Muscle layer of duodenum (tissue), 2 donors: ENCODE measurements around the gene RNH1.

Experiments used
- H3K27ac ChIP-seq: one replicate; pipeline ENCODE4 v1.7.0; 2013; ENCODE audit warnings: mild to moderate bottlenecking, low read length
- H3K27me3 ChIP-seq: one replicate; pipeline ENCODE4 v1.7.0; 2013; ENCODE audit warnings: low read depth, mild to moderate bottlenecking, control low read depth, low read length
- H3K36me3 ChIP-seq, 2 donors: one replicate each; pipeline ENCODE4 v1.7.0; 2013; ENCODE audit warnings: low read length in 2 of 2, control low read depth in 1 of 2, mild to moderate bottlenecking in 1 of 2; ENCODE audit not compliant: insufficient read depth in 2 of 2, control insufficient read depth in 1 of 2
- H3K4me1 ChIP-seq, 2 donors: one replicate each; pipeline ENCODE4 v1.7.0; 2013; ENCODE audit warnings: low read length in 2 of 2, mild to moderate bottlenecking in 2 of 2, control low read depth in 1 of 2, moderate library complexity in 1 of 2; ENCODE audit not compliant: insufficient read depth in 2 of 2, control insufficient read depth in 1 of 2
- H3K4me3 ChIP-seq, 2 donors: one replicate each; pipeline ENCODE4 v1.7.0; 2013; ENCODE audit warnings: low read length in 2 of 2, low read depth in 1 of 2, mild to moderate bottlenecking in 1 of 2
- H3K9me3 ChIP-seq, 2 donors: one replicate each; pipeline ENCODE4 v1.7.0; 2013; ENCODE audit warnings: low read length in 2 of 2, control low read depth in 1 of 2, mild to moderate bottlenecking in 1 of 2; ENCODE audit not compliant: control insufficient read depth in 1 of 2
- donor health status: healthy.

Gene RNH1

DNA sequence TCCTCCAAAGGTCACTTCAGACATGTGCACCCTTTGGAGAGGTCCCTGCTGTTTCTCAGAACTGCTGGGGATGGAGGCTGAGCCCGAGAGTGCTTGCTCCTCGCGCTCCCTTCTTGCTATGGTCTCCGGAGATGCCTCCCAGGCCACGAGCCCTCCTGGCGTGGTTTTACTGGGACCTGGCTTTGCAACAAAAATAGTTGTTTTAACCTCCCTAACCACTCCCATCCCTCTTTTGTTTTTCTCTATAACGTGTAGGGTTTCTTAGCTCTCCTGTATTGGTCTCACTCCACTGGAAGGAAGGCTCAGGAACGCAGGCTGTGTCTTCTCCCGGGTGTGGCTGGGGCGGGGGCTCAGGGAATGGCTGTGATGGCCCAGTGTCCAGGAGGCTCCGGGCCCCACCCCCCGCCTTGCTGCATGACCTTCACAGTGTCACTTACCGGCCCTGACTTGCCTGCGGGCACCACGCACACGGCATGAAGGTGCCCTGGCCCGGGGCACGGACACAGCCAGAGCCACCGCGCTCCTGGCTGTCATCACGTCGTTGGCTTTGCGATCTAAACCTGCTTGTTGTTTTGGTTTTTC lies 51.4 kb downstream of the RNH1 start:
- Histone ChIP-seq H3K27ac (no peak overlapping the region), H3K36me3 (peaks cover 6 to 17% of the 10 kb centered on the region in 2 donors), H3K4me3 (no peak overlapping the region), H3K9me3 (no peaks in the 10 kb centered on the region), H3K27me3 (no peaks in the 10 kb centered on the region), H3K4me1 (peaks cover 6 to 17% of the 10 kb centered on the region in 2 donors)

DNA sequence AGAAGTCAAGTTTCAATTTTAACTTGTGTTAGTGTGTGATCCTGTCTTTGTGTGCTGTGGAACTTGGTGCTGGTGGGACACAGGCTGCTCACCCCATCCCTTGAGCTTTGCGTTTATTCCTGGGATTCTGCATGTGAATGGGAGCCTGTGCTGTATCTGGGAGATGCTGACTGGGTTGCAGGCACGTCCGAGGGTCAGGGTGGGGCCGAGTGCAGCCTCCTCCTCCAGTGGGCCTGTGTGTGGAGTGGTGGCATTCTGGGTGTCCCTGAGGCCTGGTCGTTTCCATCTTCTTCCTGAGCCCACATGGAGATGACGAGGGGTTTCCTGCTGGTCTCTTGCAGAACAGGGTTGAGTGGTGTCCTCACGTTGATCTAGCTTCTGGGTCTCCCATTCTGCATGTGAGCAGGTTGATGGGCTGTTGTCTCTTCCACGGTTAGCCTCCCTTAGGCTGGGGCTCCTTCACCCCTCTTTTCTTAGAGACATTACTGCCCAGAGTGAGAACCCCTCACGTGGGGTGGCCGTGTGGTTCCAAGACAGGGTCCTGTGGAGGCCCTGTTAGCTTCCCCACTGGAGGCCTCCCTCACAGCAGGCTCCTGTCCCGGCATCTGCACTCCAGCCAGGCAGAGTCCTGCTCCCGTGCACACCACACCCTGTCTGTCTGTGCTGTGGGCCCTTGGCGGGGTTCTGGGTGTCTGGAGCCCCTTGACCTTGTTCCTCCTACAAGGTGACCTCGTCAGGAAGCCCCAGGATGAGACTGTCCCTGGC lies 52.1 kb downstream of the RNH1 start:
- H3K4me3 ChIP-seq, result no peak overlapping the region
- no peak overlapping the region for H3K27ac ChIP-seq
- H3K4me1 ChIP-seq, result peaks cover 6 to 17% of the 10 kb centered on the region in 2 donors
- peaks cover 3 to 10% of the 10 kb centered on the region in 2 donors for H3K36me3 ChIP-seq
- H3K9me3 ChIP-seq, result no peaks in the 10 kb centered on the region
- H3K27me3 ChIP-seq, result no peaks in the 10 kb centered on the region

DNA sequence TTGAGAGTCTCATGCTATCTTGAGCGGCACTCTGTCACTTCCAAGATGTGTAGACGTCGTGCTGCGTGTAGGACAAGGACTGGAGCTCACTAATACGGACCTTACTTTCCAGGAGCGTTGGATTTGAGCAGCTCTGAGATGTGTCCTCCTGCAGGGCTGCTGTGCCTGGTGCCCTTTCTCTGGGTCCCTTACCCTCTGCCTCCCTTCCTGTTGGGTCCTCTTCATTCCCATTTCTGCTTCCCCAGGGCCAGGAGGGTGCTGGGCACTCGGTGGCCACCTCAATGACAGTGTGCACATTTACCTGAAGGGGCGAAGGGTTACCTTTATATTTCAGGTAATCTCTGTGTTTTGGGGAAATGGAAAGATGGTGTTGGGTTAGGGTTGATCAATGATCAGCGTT lies 53.0 kb downstream of the RNH1 start:
- H3K4me1 ChIP-seq, result peaks cover 6 to 27% of the 10 kb centered on the region in 2 donors
- no peak overlapping the region for H3K4me3 ChIP-seq
- H3K36me3 ChIP-seq, result peaks cover 3 to 8% of the 10 kb centered on the region in 2 donors
- H3K27ac ChIP-seq, result no peak overlapping the region
- H3K9me3 ChIP-seq, result no peaks in the 10 kb centered on the region
- H3K27me3 ChIP-seq, result no peaks in the 10 kb centered on the region

DNA sequence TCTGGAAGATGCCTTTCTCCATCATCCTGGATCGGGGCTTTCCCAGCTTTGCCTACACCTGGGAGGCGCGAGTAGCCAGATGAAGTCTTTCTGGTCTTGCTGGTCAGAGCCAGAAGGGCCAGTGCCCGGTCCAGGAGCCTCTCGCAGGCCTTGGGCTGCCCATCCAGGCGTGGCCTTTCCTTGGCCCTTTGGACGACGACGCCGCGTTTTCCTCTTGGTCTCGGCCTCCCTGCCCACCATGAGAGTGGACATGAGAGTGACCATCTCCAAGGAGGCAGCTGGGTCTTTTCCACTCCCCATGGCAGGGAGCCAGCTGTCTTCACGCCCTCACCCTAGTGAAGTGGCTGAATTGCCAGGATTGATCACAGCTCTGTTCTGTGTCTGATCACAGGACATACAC lies 53.5 kb downstream of the RNH1 start:
- Histone ChIP-seq H3K36me3 (peaks cover 3 to 8% of the 10 kb centered on the region in 2 donors), H3K4me1 (peaks cover 9 to 32% of the 10 kb centered on the region in 2 donors), H3K27me3 (no peaks in the 10 kb centered on the region), H3K4me3 (no peak overlapping the region), H3K27ac (no peak overlapping the region), H3K9me3 (no peaks in the 10 kb centered on the region)

DNA sequence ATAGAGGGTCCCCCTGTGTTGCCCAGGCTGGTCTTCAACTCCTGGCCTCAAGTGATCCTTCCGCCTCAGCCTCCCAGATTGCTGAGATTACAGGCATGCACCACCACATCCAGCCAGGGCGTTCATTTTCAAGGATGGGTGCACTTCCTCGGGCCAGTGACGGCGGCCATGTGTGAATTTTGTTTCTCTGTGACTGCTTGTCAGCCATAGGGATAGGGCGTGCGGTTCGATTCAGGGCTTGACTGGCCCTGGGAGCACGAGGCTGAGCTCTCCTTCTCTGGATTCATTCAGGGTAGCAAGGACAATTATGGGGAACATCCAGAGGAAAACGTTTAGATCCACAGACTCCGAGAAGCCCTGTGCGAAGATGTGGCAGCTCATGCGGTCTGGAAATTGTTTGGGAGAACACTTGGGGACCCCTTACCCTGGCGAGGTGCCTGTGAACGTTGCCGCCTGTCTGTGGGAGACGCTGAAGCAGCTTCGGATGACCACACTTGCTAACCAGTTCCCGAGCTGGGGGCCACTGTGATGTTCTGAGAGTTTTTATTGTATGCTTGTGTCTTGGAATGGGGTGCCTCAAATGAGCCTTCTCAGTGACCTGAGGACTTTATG lies 54.0 kb downstream of the RNH1 start:
- Histone ChIP-seq H3K36me3 (peaks cover 3 to 8% of the 10 kb centered on the region in 2 donors), H3K9me3 (no peaks in the 10 kb centered on the region), H3K4me1 (peaks cover 11 to 35% of the 10 kb centered on the region in 2 donors), H3K27ac (no peak overlapping the region), H3K4me3 (no peak overlapping the region), H3K27me3 (no peaks in the 10 kb centered on the region)

DNA sequence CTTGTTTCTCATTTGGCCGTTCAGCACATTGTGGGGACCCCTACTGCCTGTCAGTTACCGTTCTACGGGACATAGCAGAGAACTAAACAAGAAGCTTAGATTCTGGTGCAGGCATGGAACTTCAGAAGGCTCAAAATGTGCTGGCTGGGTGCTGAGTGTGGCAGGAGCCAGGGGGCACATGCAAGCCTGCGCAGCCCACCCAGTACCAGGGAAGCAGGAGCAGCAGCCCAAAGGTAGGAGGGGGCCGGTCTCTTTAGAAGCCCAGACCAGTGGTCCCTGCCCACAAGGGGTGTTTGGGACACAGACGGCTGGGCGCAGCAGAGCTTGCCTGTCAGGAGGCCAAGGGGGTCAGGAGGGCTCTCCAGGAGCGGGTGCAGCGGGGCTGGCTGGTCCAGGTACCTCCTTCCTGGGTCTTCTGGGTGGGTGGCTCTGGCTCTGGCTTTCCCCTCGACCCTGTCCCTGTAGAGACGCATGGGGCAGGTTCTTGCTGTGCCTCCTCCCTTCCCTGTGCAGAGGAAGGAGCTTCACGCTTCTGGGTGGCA lies 54.8 kb downstream of the RNH1 start:
- Histone ChIP-seq H3K27ac (no peak overlapping the region), H3K27me3 (no peaks in the 10 kb centered on the region), H3K4me3 (no peak overlapping the region), H3K36me3 (peaks cover 3 to 8% of the 10 kb centered on the region in 2 donors), H3K4me1 (peaks cover 11 to 35% of the 10 kb centered on the region in 2 donors), H3K9me3 (no peaks in the 10 kb centered on the region)

DNA sequence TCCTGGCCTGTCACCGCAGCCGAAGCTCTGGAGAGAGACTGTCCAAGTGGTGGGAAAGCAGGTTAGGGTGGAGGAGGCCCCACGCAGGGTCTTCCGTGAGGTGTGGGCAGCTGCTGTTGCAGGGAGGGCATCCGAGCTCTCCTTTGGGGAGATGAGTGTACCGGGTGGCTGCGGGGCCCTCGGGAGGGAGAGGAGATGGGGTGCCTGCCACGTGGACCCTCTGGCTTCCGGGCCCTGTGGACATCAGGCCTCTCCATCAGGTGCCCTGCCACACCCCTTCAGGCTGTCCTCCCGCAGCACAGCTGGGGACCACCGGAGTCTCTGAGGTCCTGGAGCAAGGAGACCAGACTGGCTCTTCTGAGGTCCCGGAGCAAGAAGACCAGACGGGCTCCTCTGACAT lies 55.3 kb downstream of the RNH1 start:
- Histone ChIP-seq H3K9me3 (no peaks in the 10 kb centered on the region), H3K4me3 (peak overlapping the region in 1 of 2 donors; percentile 82), H3K27me3 (no peaks in the 10 kb centered on the region), H3K4me1 (peaks cover 11 to 35% of the 10 kb centered on the region in 2 donors), H3K36me3 (peaks cover 3 to 8% of the 10 kb centered on the region in 2 donors), H3K27ac (no peak overlapping the region)

DNA sequence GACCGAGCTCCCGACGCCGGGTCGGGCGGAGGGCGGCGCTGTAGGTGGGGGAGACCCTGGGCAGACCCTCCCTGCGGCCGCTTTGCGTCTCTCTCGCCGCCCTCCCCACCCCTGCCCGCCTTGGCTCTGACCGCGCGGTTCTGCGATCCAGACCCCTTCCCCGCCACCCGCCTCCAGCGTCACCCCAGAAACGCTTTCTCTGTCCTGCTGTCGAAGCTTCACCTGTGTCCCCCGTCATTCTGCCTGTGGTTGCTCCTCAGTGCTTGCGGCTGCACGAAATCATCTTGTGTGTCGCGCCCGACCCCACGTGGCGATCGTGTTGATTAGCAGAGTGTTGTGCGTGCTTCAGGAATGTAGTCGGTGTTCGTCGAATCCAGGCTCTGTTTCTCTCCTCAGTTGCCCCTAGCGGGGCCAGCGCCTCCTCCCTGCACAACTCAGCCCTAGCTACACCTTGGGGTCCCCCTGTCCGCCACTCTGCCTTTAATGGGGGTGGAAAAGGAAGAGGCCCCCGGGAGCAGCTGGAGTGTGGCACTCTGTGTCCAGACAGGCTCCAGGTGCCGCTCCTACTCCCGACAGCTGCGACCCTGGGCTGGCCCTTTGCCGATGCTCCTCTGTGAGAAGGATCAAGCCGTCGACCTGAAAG lies 56.1 kb downstream of the RNH1 start:
- Histone ChIP-seq H3K4me3 (peak overlapping the region; percentile 66 to 82), H3K4me1 (peaks cover 11 to 35% of the 10 kb centered on the region in 2 donors), H3K27ac (no peak overlapping the region), H3K9me3 (no peaks in the 10 kb centered on the region), H3K36me3 (peaks cover 3 to 8% of the 10 kb centered on the region in 2 donors), H3K27me3 (no peaks in the 10 kb centered on the region)

DNA sequence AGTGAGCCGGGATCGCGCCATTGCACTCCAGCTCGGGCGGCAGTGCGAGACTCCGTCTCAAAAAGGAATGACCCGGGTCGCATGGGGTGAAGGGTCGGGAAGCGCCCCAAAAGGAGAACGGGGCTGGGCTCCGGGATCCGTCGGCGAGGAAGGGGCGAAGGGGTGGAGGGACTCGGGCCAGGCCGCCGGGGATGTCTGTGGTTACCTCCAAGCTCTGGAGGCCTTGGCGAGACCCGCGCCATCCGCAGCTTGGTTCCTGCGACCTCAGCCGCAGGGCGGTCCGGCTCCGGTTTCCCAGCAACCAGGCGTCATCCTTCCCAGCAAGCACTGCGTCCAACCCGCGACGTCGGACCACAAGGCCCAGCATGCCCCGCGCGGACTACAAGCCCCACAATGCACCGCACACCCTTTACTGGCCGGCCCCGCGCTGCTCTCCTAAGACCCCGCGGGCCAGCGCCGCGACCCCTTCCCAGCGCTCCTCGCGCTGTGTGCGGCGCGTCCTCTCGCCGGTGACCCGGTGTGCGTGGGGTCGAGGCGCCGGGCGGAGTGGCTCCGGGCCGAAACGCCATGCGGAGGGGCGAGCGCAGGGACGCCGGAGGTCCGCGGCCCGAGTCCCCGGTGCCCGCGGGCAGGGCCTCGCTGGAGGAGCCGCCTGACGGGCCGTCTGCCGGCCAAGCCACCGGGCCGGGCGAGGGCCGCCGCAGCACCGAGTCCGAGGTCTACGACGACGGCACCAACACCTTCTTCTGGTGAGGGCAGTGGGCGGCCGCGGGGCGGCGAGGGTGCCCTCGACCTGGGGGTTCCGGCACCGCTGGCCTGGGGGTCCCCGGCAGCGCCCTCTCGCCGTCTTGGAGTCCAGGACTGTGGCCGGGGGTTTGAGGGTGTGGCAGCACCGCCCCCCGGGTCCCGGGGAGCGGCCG lies 56.9 kb downstream of the RNH1 start, which contains the start of gene PTDSS2:
Gene PTDSS2, plus strand, starts transcription at position 391 of the 920 bp plus-strand sequence. Its CDS starts 177 bp downstream, at position 568.
- H3K27ac ChIP-seq, result peak within 1 kb of the TSS; percentile 23
- H3K36me3 ChIP-seq, result peaks cover 3 to 8% of the 10 kb centered on the region in 2 donors
- H3K4me3 ChIP-seq, result peak within 1 kb of the TSS; percentile 66 to 82
- no peaks in the 10 kb centered on the region for H3K27me3 ChIP-seq
- H3K9me3 ChIP-seq, result no peaks in the 10 kb centered on the region
- H3K4me1 ChIP-seq, result peaks cover 11 to 35% of the 10 kb centered on the region in 2 donors
